Superior temporal gyrus (tissue), 1 donor: ENCODE data around the gene SGPP1.
"Not testable (repeated sequence)": the region's sequence is repeated elsewhere in the genome, so short reads cannot be mapped to it uniquely, and the experiment has no call there.

Experiments used
- DNase-seq: peaks from one replicate; pipeline ENCODE4 v3.0.0-alpha.2; 2016; ENCODE audit errors: extremely low spot score

Gene SGPP1

DNA sequence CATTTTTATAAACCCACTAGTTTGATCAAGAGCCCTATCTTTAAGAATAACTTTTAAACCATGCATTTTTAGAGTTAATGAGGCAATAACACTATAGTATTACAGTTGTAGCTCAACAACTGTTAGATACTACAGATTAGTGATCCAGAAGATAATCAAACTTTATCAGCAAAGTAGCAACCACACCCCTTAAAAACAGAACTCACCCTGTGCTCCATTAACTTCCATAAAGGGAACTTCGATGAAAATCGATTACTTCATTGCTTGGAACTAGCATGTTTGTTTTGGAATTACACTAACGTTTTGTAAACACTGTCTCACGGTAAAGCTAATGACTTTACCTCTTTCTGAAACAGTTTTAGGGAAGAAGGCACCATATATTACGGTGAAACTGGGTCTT is 1.4 kb downstream of the SGPP1 start:
- peak; percentile 54 for DNase-seq

DNA sequence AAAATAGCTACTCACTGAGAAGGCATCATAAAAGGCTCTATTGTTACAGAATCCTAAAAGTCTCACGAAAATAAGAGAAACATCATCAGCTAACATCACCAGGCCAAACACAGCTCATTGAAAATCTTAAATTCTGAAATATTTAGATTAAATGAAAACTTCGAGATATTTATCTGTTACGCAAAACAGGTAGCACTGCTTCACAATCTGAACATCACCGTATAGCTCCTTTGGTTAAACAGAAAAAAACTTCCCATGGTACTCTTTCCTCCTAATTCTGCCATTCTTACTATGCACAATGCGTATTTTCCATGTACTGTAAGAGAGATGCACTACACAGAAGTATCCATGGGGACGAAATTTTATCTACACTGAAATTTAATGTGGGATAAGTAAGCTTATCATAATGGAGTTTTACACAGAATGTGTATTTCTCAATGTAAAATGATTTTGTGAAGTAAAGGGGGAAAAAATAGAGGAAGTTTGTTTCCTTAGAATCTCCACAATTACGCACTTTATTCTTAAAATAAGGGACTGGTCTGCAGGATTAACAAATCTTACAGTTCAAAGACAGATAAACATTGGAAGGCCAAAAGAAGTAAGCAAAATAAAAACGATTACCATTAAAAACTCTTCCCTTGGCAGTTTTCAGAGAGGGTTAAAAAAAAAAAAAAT is 1.9 kb downstream of the SGPP1 start:
- peak; percentile 49 for DNase-seq

DNA sequence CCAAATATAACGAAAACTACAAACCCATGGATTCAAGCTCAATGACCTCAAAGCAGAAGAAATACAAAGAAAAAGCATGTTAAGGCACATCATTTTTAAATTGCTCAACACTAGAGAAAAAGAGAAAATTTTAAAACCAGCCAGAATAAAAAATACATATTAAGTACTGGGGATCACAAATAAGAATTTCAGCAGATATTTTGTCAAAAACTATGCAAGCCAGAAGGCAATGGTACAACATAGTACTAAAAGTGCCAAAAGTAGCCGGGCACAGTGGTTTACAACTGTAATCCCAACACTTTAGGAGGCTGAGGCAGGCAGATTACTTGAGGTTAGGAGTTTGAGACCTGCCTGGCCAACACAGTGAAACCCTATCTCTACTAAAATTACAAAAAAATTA is 10.2 kb downstream of the SGPP1 start:
- no peak for DNase-seq

DNA sequence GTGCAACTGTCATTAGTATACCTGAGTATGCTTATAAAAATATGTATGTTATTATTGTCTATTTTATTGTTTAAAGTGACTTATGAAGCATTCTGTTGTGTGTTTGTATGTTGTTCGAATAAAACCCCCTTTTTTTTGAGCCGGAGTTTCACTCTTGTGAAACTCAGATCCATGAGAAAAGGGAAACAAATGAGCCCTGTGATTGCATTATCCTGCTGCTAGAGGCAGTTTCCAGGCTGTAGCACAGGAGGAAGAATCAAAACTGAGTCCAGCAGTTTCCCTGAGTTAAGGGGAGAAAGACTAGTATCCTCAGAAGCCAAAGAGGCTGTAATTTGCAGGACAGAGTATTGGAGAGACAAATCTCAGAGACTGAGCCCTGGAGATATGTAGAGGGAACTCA is 12.5 kb downstream of the SGPP1 start:
- DNase-seq, result no peak

DNA sequence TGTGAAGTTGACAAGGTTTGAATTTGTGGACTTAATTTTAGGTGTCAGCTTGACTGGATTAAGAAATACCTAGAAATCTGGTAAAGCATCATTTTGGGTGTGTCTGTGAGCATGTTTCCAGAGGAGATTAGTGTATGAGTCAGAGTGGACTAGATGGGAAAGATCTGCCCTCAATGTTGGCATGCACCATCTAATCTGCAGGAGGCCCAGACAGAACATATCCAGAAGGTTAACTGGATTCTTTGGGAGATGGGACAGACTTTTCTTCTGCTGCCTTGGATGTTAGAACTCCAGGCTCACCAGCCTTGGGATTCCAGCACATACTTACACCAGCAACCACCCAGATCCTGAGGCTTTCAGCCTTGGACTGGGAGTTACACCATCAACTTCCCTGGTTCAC is 14.1 kb downstream of the SGPP1 start:
- no peak for DNase-seq

DNA sequence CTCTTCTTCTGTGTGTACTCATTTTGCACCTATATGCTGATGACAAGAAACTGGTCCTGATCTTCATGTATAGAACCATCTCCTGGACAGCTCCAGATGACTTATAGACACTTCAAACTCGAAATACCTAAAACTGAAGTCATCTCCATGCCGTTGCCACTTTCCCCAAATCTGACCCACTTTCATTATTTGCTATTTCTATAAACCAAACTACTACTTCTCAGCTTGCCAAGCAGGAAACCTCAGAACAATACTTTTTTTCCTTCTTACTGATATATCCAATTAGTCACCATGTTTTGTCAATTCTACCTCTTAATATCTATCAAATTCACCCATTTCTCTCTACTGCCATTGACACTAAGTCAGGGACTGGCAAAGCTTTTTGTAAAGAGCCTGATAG is 14.8 kb downstream of the SGPP1 start:
- no peak for DNase-seq

DNA sequence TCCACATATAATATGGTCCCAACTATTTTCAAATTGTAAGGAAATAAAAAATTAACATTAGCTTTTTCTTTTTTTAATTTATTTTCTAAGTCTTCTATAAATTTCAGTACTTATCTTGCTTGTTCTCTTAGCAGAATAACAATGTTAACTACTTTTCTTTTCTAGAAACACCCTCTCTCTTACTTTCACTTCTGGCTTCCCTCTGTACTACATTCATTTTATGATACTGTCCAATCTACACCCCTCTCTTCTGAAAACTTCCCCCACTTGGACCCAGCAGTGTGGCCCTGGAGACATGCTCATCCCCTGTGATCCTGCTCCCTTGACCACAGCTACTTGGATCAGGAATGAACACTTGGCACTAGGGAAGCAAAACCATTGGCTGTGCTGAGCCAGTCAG is 15.7 kb downstream of the SGPP1 start:
- DNase-seq, result no peak

DNA sequence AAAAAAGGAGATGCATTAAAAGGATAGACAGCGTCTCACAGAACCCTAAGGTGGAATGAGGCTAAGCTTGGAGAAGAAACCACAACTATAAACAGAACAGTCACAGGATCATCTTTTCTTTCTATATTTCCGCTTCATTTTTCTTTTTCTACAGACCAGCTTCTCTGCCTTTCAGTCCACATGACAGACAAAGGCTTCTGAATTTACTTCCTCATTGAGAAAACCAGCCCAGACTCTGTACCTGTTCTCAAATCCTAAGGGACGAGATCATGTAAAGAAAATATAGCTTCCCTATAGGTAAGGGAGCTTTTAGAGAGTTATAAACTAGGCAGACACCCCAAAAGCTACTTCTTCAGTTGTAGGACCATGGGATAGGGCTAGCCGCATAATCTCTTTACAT is 17.4 kb downstream of the SGPP1 start:
- no peak for DNase-seq

DNA sequence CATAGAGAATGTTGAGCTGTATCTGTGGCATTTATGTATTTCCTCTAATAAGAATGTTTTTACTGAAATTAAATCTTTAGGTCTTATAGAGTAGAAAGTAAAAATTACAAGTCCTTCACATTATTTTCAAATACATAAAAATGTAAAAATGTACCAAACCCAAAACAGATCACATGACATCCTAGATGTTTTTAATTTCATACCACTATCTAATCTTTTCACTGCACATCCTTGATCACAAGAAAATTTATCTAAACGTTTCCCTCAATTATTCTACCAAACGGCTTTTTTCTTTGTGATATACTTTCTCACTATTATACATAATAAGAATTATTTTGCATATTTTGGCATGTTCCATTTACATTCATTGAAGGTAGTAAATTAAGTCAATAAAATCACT is 18.3 kb downstream of the SGPP1 start:
- DNase-seq, result no peak

DNA sequence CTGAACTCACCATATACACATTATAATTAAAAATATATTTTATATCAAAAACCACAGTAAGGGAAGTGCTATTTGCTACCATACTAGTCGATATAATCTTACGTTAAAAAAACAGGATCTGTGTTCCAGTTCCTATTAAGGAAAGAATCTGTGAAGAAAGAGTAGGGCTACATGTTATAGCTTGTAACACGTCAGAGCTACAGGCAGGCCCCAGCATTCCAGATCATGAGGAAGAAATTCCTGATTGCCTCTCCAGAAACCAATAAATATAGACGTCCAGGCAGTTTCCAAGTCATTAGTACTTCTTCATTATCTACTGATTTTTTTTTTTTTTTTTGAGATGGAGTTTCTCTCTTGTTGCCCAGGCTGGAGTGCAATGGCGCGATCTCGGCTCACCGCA is 20.6 kb downstream of the SGPP1 start:
- no peak for DNase-seq

DNA sequence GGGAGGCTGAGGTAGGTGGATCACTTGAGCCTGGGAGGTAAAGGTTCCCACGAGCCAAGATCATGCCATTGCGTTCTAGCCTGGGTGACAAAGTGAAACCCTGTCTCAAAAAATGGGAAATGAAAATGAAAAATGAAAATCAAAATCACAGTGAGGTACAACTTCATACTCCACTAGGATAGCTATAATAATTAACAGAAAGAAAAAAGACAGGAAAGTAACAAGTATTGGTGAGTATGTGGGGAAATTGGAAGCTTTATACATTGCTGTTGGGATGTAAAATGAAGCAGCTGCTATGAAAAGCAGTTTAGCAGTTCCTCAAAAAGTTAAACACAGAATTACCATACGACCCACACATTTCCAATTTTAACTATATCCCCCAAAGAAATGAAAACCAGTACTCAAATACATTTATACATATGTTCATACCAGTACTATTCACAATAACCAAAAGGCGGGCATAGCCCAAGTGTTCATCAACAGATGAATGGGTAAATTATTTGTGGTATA is 22.2 kb downstream of the SGPP1 start:
- DNase-seq, result no peak

DNA sequence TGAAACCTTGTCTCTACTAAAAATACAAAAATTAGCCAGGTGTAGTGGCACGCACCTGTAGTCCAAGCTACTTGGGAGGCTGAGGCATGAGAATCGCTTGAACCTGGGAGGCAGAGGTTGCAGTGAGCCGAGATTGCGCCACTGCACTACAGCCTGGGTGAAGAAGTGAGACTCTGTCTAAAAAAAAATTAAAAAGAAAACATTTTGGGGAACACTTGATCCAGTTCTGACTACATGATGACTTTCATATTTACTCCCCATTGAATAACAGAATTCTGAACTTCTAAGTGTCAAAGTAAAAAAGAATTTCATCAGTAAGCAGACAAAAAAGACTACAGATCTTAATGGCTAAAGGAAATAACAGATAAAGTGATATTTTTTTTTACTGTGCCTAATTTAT is 25.3 kb downstream of the SGPP1 start:
- DNase-seq, result not testable (repeated sequence)

DNA sequence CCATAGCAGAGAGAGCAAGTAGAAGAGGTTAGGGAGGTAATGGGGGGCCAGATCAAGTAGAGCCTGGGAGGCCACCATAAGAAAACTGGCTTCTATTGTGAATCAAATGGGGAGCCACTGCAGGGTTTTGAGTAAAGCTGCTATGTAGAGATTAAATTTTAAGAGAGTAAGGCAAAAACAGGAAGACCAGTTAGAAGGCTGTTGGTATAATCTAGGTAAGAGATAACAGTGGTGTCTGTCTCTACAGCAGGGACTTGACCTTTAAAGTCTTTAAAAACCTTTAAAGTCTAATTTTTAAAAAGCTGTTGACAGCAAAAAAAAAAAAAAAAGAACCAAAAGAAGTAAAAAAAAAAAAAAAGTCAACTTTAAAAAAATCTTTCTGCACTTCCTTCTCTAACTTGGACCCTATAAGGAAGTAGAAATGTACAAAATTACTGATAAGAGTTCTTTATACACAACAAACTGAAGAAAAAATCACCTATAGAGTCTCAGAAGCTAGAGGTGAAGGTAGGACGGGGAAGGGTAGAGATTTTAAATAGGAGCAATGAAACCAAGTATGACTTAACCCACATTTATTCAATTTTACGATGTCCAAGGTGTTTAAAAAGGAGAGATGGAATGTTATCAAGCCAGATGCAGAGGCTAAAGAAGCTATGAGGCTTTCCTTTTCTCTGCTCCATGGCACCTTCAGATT is 26.1 kb downstream of the SGPP1 start:
- DNase-seq, result no peak

DNA sequence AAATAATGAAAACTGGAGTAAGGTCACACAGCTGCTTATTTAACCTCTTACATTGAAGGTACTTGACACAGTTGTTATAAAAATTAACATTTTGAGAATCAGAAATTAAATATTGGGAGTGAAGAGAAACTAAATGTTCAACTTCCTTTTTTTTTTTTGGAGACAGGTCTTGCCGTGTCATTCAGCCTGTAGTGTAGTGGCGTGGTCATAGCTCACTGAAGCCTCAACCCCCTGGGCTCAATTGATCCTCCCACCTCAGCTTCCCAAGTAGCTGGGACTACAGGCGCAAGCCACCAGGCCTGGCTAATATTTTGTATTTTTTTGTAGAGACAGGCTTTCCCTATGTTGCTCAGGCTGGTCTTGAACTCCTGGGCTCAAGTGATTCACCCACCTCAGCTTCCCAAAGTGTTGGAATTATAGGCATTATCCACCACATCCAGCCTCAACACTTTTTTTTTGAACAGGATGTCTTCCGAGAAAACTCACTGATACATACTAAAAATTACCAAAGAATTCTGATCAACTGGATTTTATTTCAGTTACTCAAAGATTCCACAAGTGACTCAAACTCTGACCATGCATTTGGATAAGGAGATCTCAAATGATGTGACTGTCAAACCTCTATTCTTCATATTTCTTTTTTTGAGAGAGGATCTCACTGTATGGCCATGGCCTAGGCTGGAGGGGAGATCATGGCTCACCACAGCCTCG is 35.4 kb downstream of the SGPP1 start:
- no peak for DNase-seq

DNA sequence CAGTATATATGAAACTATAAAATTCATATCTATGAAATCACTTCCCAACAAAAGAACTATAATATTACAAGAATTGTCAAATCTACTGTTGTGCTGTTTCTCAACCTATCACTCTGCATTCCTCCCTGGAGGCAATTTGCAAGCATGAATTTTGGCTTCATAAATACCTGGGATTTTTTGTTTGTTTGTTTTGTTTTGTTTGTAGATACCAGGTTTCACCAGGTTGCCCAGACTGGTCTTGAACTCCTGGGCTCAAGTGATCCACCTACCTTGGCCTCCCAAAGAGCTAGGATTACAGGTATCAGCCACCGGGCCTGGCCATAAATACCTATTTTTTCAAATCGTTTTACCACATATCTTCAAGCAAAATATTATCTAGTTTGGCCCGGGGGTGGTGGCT is 38.7 kb downstream of the SGPP1 start:
- no peak for DNase-seq

DNA sequence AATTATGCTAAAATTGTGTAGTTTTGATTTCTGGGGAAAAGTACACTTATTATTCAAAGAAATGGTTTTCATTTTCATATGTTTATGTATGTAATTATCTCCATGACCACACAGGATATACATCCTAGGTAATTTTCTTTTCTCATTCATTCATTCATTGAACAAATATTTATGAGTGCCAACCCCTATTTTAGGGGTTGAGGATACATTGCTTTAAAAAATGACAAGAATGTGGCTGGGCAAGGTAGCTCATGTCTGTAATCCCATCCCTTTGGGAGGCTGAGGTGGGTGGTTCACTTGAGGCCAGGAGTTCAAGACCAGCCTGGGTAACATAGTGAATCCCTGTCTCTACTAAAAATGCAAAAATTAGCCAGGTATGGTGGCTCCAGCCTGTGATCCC is 40.9 kb downstream of the SGPP1 start:
- no peak for DNase-seq

DNA sequence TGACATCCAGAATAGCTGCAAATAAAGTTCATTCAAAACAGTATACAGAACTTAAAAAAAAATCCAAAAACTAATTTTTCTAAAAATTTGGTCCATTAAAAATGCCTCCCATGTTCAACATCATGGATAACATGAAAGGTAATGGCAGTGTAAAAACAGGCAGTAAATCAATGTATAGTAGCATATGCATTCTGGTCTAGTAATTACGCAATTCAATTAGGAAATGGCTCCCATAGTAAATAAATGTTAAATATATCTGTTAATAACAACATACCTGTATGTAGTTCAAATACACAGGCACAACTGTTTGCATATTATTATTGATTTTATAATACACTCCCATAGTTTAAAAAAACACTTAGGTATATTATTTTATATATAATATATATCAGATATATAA is 42.5 kb downstream of the SGPP1 start:
- no peak for DNase-seq

DNA sequence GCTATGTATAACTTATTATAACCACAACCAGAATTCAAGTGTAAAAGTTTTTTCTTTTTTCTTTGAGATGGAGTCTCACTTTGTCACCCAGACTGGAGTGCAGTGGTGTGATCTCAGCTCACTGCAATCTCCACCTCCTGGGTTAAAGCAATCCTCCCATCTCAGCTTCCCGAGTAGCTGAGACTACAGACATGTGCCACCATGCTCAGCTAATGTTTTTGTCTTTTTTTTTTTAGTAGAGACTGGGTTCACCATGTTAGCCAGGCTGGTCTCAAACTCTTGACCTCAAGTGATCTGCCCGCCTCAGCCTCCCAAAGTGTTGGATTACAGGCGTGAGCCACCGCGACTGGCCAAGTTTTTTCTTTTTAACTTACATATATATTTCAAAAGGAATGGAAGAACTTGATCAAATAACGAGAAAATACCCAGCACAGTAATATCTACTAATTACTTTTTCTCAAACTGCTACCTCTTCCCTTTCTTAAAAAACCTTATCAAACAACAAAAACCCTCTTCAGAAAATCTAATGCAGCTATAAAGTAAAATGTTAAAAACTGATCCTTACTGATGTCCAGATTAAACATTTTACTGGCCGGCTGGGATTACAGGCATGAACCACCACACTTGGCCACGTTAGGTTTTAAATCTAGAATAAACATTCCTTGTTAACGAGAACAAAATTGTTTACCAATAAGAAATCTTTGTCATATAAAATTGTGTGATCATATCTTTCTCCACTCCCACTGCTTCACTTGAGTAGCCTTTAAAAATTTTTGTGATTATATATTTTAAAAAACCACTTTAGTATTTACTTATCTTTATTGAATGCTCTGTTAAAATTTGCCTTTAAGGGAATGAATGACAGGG is 44.9 kb downstream of the SGPP1 start:
- DNase-seq, result no peak

DNA sequence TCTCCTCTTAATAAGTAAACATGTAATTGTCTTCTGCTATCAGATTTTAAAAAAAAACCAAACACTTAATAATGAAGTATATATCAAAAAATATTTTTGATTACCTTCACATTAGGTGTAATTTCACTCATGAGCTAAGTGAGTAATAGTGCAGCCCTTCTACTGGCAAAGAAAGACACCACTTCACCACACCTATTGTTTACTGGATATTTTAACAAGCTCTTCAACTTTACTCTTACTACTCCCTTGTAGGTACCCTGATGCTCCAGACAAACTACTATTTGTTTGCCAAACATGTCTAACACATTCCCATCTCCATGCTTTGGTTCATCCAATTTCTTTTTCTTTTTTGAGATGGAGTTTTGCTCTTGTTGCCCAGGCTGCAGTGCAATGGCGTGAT is 49.3 kb downstream of the SGPP1 start:
- DNase-seq, result no peak

DNA sequence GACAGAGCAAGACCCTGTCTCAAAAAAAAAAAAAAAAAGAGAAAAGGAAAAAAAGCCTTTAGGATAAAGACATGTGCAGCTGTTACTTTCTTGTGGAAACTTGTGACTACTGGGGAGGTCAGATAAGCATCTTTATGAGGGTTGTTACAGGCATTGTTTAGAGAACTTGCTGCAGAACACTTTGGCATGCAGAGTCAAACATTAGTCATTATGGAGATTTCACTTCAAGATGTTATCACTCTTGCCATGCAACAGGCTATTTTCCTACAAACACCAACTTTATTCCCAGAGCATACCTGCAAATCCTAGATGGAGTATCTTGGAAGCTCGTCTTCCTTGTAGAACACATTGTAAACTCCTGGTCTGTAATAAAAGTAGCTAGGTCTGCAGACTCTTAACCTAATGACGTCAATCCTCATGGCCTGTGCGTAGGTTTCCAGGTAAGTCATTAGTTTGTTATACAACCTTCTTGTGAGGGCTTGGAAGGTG is 49.9 kb downstream of the SGPP1 start:
- DNase-seq, result no peak

DNA sequence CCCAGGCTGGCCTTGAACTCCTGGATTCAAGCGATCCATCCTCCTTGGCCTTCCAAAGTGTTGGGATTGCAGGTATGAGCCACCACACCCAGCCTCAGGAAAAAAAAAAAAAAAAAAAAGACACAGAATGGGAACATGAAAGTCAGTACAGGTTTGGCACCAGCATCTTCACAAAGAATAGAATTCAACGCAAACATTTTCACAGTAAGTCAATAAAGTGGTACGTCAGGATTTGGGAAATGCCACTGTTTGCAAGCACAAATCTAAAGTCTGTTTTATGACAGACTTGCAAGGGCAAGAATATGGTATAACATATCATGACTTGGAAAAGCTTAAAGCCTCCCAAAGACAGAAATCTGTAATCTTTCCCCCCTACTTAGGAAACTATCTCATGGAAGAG is 51.2 kb downstream of the SGPP1 start:
- DNase-seq, result no peak
